GM12891 (cell line): Measurements from ENCODE around the gene SIRPA.

Source experiments
- POLR2A ChIP-seq: IDR thresholded peaks from 2 replicates; pipeline ENCODE4 v1.6.1; 2011; ENCODE audit warnings: low read depth, low read length, control low read depth
- POLR2AphosphoS5 ChIP-seq: IDR thresholded peaks from 2 replicates; pipeline ENCODE4 v1.6.1; 2011; ENCODE audit warnings: low read depth, low read length, control low read depth
- TAF1 ChIP-seq: IDR thresholded peaks from 2 replicates; pipeline ENCODE4 v1.6.1; 2011; ENCODE audit warnings: low read depth, low read length, control low read depth

- TF ChIP-seq POLR2A (no peak), POLR2AphosphoS5 (no peak), TAF1 (no peak)
These were observed 23.4 kb downstream of the SIRPA start for GRCh38 chr20:1918491-1919165.
